GM12891 (cell line): Measurements from ENCODE around the gene PACS2.
"Not testable (repeated sequence)": the region's sequence is repeated elsewhere in the genome, so short reads cannot be mapped to it uniquely, and the experiment has no call there.

Source experiments
- DNase-seq: peaks from one replicate; pipeline ENCODE4 v3.0.0; 2011; ENCODE audit warnings: low spot score; ENCODE audit not compliant: insufficient read length
- FAIRE-seq: peaks from 2 replicates; lab custom pipeline; 2011; peaks lifted over from hg19 to GRCh38; lab: Jason Lieb, UNC
- PAX5 ChIP-seq: IDR thresholded peaks from 2 replicates; pipeline ENCODE4 v1.6.1; 2011; ENCODE audit warnings: low read length, moderate library complexity, mild to moderate bottlenecking; ENCODE audit not compliant: insufficient read depth, severe bottlenecking
- POLR2A ChIP-seq: IDR thresholded peaks from 2 replicates; pipeline ENCODE4 v1.6.1; 2011; ENCODE audit warnings: low read depth, low read length, control low read depth
- POLR2AphosphoS5 ChIP-seq: IDR thresholded peaks from 2 replicates; pipeline ENCODE4 v1.6.1; 2011; ENCODE audit warnings: low read depth, low read length, control low read depth
- POU2F2 ChIP-seq: IDR thresholded peaks from 2 replicates; pipeline ENCODE4 v1.6.1; 2011; ENCODE audit warnings: low read depth, mild to moderate bottlenecking, control low read depth, low read length, moderate library complexity
- SPI1 ChIP-seq: IDR thresholded peaks from 2 replicates; pipeline ENCODE4 v1.6.1; 2011; ENCODE audit warnings: low read depth, low read length, control low read depth
- TAF1 ChIP-seq: IDR thresholded peaks from 2 replicates; pipeline ENCODE4 v1.6.1; 2011; ENCODE audit warnings: low read depth, low read length, control low read depth

Gene PACS2

DNA sequence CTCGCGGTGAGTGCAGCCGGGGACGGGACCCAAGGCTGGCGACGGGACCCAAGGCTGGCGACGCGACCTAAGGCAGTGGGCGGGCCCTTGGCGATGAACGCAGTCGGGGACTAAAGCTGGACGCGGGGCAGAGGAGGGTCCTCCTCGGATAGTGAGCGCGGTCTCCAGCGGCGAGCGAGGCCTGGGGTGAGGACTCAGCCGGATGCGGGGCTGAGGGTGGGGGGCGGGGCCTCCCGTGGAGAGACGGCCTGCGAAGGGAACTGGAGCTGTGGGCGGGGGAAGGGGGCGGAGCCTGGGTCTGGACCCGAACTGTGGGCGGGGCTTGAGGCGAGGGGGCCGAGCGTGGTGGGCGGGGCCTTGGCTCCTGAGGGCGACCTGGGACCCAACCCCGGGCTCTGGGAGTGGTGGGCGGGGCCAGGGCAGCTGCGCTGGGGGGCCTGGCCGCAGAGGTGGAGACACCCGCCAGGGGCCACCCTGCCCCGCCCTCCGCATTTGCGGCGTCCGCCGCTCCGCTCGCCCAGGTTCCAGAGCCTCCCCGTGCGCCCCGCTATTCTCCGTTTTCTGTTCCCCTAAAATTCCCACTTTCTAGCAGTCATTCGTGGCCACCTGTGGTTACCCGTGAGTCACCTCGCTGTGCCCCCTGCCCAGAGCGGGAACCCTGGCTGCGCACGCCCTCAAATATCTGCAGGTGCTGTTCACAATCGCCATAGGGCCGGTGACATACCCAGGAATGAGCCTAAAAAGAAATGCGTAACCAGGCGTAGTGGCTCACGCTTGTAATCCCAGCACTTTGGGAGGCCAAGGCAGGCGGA is 13.2 kb upstream of the PACS2 start:
- DNase-seq (peak; percentile 98), FAIRE-seq (peak; percentile 98)
- TF ChIP-seq TAF1: no peak
- peak; percentile 15; the same call in 1 of the 2 replicates for TF ChIP-seq POLR2A
- TF ChIP-seq SPI1: 0 out of 2 replicates have a peak, but pooled peaks have one; percentile 3
- no peak for TF ChIP-seq POLR2AphosphoS5

DNA sequence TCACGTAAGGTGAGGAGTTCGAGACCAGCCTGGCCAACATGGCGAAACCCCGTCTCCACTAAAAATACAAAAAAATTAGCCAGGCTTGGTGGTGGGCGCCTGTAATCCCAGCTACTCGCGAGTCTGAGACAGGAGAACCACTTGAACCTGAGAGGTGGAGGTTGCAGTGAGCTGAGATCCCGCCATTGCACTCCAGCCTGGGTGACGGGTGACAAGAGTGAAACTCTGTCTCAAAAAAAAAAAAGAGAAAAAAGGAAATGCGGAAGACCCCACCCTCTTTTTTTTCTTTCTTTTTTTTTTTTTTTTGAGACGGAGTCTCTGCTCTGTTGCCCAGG is 12.7 kb upstream of the PACS2 start:
- not testable (repeated sequence) for FAIRE-seq, DNase-seq

DNA sequence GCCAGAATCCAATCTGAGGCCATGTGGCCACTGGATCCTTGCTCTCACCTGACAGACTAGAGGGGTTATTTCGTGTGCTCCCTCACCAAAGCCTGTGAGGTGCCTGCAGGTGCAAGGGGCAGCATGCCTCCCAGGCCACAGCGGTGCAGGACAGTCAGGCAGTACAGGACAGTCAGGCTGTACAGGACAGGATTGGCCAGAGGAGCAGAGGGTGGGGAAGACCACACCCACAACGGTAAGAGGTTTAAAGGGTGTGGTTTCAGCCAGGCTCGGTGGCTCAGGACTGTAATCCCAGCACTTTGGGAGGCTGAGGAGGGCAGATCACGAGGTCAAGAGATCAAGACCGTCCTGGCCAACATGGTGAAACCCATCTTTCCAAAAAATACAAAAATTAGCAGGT is 10.6 kb upstream of the PACS2 start:
- no peak for FAIRE-seq
- no peak for DNase-seq
- TF ChIP-seq POU2F2 (no peak), SPI1 (no peak), PAX5 (no peak), POLR2A (no peak), POLR2AphosphoS5 (no peak), TAF1 (no peak)

DNA sequence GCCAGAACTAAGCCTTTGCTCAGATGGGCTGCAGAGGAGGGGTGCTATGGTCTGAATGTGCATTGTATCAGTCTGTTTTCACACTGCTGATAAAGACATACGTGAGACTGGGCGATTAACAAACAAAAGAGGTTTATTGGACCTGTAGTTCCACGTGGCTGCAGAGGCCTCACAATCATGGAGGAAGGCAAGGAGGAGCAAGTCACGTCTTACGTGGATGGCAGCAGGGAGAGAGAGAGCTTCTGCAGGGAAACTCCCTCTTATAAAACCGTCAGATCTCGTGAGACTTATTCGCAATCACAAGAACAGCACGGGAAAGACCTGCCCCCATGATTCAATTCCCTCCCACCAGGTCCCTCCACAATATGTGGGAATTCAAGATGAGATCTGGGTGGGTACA is 10.0 kb upstream of the PACS2 start:
- no peak for TF ChIP-seq POLR2A
- TF ChIP-seq POLR2AphosphoS5: no peak
- TF ChIP-seq PAX5: no peak
- no peak for TF ChIP-seq SPI1
- TF ChIP-seq POU2F2: no peak
- no peak for TF ChIP-seq TAF1
- DNase-seq (no peak), FAIRE-seq (no peak)

DNA sequence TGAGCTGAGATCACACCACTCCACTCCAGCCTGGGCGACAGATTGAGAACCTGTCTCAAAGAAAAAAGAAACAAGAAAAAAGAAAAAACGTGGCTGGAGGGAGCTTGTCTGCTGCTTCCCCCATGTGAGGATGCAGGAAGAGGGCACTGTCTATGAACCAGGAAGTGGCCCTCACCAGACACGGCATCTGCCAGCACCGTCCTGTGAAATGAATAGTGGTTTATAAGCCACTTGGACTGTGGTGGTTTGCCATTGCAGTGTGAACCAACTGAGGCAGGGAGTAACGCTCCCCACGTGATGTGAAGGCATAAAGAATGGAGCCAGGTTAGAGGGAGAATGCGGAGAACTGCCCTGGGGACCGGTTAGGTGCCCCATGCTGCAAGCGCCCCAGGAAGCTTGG is 9.2 kb upstream of the PACS2 start:
- no peak for FAIRE-seq
- no peak for DNase-seq
- TF ChIP-seq TAF1 (no peak), POLR2A (no peak), PAX5 (no peak), POLR2AphosphoS5 (no peak), POU2F2 (no peak), SPI1 (no peak)

DNA sequence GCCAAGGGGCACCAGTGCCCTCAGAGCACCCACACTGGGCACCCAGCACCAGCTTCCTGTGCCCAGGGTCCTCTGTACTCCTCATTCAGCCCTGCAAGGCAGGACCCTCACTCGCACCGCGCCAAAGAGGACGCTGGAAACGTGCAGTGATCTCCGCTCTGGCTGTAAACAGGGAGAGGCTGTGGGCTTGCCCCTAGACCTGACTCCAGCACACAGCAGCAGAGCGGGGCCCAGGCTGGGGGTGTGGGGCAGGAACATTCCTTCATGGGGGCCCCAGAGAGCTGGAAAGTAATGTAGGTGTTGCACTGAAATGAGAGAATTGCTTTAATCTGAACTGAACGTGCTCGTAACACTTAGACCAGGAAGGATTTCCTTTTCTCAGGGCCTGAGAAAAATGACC is 8.8 kb upstream of the PACS2 start:
- DNase-seq: no peak
- no peak for FAIRE-seq
- TF ChIP-seq POLR2AphosphoS5 (no peak), POLR2A (no peak), PAX5 (no peak), SPI1 (no peak), POU2F2 (no peak), TAF1 (no peak)

DNA sequence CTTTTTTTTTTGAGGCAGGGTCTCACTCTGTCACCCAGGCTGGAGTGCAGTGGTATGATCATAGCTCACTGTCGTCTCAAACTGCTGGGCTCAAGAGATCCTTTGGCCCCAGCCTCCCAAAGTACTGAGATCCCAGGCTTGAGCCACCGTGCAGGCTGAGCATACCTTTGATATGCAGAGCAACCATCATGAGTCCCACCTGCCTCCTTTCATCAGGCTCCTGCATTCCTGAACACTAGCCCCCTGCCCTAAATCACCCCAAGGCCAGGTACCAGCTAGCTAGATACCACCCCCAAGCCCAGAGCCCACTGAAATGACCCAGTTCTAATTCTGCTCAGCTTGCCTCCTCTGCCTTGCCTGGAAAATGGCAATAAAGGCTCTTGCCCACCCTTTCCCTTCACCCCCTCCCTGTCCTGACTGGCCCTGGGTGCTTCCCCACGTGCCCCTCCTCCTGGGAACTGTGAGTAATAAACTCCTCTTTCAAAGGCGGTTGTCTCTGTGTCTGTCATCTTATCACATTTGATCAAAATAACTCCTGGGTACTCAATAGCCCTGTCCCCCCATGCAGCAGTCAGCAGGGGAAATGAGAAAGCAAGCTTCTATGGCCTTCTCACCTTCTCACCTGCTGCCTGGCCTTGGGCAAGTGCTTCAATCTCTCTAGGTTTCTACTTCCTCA is 7.4 kb upstream of the PACS2 start:
- TF ChIP-seq POLR2AphosphoS5 (no peak), POLR2A (no peak), TAF1 (no peak), PAX5 (no peak), POU2F2 (no peak), SPI1 (no peak)
- DNase-seq: no peak
- FAIRE-seq: no peak

DNA sequence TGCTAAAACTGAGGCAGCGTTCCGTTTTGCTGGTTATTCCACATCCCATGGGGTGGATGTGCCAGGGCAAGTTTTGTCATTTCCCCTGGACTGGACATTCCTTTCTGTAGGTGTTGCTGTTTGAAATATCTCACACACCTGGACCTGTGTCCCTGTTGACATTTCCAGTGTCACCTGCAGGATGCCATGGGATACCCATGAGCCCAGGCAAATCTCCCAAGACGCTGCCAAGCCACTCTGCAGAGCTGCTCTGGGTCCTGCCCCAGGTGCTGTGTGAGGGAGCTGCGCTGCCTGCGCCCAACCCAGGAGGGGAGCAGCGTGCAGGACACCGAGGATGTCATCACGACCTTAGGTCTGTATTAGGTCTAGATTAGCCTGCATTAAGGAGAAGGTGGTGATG is 5.2 kb upstream of the PACS2 start:
- TF ChIP-seq POLR2AphosphoS5: no peak
- TF ChIP-seq TAF1: no peak
- no peak for TF ChIP-seq SPI1
- TF ChIP-seq PAX5: no peak
- TF ChIP-seq POLR2A: no peak
- TF ChIP-seq POU2F2: no peak
- FAIRE-seq: no peak
- DNase-seq: no peak

DNA sequence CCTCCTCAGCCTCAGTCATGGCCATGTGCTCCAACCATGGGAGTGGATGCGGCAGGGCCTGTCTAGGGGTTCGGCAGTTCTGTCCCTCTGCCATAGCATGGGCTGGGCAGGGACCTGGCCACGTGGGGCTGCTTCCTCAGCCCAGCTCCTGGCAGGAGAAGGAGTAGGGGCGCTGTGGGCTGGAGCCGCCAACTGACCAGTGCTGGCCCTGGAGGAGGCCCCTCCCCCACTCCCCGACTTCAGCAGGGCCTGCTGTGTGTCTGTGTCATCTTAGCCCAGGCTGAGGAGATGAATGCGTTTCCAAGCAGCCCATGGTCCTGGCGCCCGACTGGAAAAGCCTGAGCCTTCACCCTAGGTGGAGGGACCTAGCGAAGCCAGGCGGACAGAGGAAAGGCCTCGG is 2.7 kb upstream of the PACS2 start:
- FAIRE-seq (no peak), DNase-seq (no peak)
- TF ChIP-seq TAF1 (no peak), SPI1 (no peak), POLR2A (no peak), POLR2AphosphoS5 (no peak), POU2F2 (no peak)

DNA sequence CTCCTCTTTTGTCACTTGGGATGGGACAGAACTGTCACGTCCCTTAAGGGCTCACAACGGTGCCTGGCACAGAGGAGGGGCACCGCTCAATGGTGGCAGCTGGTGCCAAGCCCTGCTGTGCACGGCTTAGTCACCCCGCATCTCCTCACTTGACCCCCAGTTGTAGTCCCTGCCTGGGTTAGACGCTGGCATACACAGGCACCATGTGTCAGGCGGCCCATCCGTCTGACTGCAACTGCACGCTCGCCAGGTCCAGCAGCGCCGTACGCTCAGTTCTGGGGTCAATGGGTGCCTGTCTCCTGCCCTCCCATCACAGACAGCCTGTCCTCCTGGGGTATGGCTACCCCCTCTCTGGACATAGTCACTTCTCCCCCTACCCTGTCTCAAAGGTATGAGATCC is 1.6 kb upstream of the PACS2 start:
- FAIRE-seq (no peak), DNase-seq (no peak)
- TF ChIP-seq POLR2AphosphoS5 (no peak), POLR2A (no peak), PAX5 (no peak), TAF1 (no peak), SPI1 (no peak), POU2F2 (no peak)
